CD14-positive monocyte (primary cell): ENCODE results near the gene CELF2. TPM values are rescaled to one million over a fixed set of nuclear protein-coding genes. Genes with fewer than 3 reads are reported as not detected.
A peak's percentile ranks its signal among the peaks of the same experiment; 100 is the strongest.

ENCODE experiments used
- DNase-seq, 3 donors: peaks; one replicate each; pipeline ENCODE4 v3.0.0-alpha.2; 2011 to 2022
- H2AFZ ChIP-seq: 2 replicates; pipeline ENCODE4 v1.6.0; 2012; ENCODE audit warnings: mild to moderate bottlenecking, low read depth, low read length, inconsistent platforms; ENCODE audit not compliant: insufficient read depth, poor library complexity, severe bottlenecking
- H3K27ac ChIP-seq, 2 donors: 1 replicate in 1 of 2; 2 replicates in 1 of 2; pipeline ENCODE4 v1.5.1; 2012 to 2013; ENCODE audit warnings: low read length in 2 of 2, control low read depth in 1 of 2, inconsistent platforms in 1 of 2, low read depth in 1 of 2, mild to moderate bottlenecking in 1 of 2
- H3K27me3 ChIP-seq, 2 donors: one replicate each; pipeline versions ENCODE4 v1.6.0 to v1.6.1; 2011 to 2013; ENCODE audit warnings: low read length in 2 of 2; ENCODE audit not compliant: control insufficient read depth in 2 of 2, insufficient read depth in 2 of 2
- H3K36me3 ChIP-seq, 2 donors: replicated peaks in 1 of 2; 1 replicate in 1 of 2; 2 replicates in 1 of 2; pipeline versions ENCODE4 v1.5.1 to v1.6.1; 2012 to 2013; ENCODE audit warnings: low read length in 2 of 2, control low read depth in 1 of 2, inconsistent platforms in 1 of 2, mild to moderate bottlenecking in 1 of 2; ENCODE audit not compliant: insufficient read depth in 2 of 2, control insufficient read depth in 1 of 2
- H3K4me1 ChIP-seq, 2 donors: 1 replicate in 1 of 2; 2 replicates in 1 of 2; pipeline versions ENCODE4 v1.5.1 to v1.6.1; 2012 to 2013; ENCODE audit warnings: low read length in 2 of 2, control low read depth in 1 of 2, inconsistent platforms in 1 of 2, mild to moderate bottlenecking in 1 of 2, moderate library complexity in 1 of 2; ENCODE audit not compliant: insufficient read depth in 2 of 2, control insufficient read depth in 1 of 2
- H3K4me2 ChIP-seq: replicated peaks from 2 replicates; pipeline ENCODE3; 2012; ENCODE audit warnings: low read length, moderate library complexity, mild to moderate bottlenecking; ENCODE audit not compliant: poor library complexity, severe bottlenecking; ENCODE audit errors: extremely low read depth
- H3K4me3 ChIP-seq, 3 experiments: fragments of 200-600 bp in 1 of 3; sonication (generic) in 1 of 3; replicated peaks in 1 of 3; 1 replicate in 2 of 3; 2 replicates in 1 of 3; pipeline ENCODE4 v1.5.1; 2011 to 2013; ENCODE audit warnings: low read length in 3 of 3, mild to moderate bottlenecking in 3 of 3, control low read depth in 2 of 3, low read depth in 2 of 3, inconsistent platforms in 1 of 3, moderate library complexity in 1 of 3
- H3K79me2 ChIP-seq: 2 replicates; pipeline ENCODE4 v1.6.0; 2012; ENCODE audit warnings: mild to moderate bottlenecking, control low read depth, inconsistent platforms, low read length, moderate library complexity; ENCODE audit not compliant: insufficient read depth
- H3K9ac ChIP-seq: 2 replicates; pipeline ENCODE4 v1.6.0; 2017; ENCODE audit warnings: low read length, mild to moderate bottlenecking; ENCODE audit not compliant: insufficient read depth, poor library complexity, severe bottlenecking
- H3K9me3 ChIP-seq, 2 donors: replicated peaks in 1 of 2; 1 replicate in 1 of 2; 2 replicates in 1 of 2; pipeline versions ENCODE4 v1.5.1 to v1.6.1; 2012 to 2013; ENCODE audit warnings: low read length in 2 of 2, control low read depth in 1 of 2; ENCODE audit not compliant: control insufficient read depth in 1 of 2, insufficient read depth in 1 of 2
- H4K20me1 ChIP-seq: 2 replicates; pipeline ENCODE4 v1.6.0; 2012; ENCODE audit warnings: mild to moderate bottlenecking, low read length, control low read depth, moderate library complexity; ENCODE audit not compliant: insufficient read depth
- H3K27ac Mint-ChIP-seq, 7 donors: one replicate each; pipeline ENCODE4 v1.8.0; 2020; ENCODE audit warnings: mild to moderate bottlenecking in 7 of 7, mixed read lengths in 7 of 7, moderate library complexity in 6 of 7, inconsistent platforms in 2 of 7
- H3K27me3 Mint-ChIP-seq, 3 donors: one replicate each; pipeline ENCODE4 v1.8.0; 2021 to 2022; ENCODE audit warnings: low read depth in 3 of 3, mild to moderate bottlenecking in 3 of 3, mixed read lengths in 3 of 3, moderate library complexity in 3 of 3, inconsistent platforms in 1 of 3
- H3K36me3 Mint-ChIP-seq, 2 donors: one replicate each; pipeline ENCODE4 v1.8.0; 2020; ENCODE audit warnings: mixed read lengths in 2 of 2, inconsistent platforms in 1 of 2, mild to moderate bottlenecking in 1 of 2
- H3K4me1 Mint-ChIP-seq: one replicate; pipeline ENCODE4 v1.8.0; 2020; ENCODE audit warnings: mild to moderate bottlenecking, mixed read lengths
- H3K4me3 Mint-ChIP-seq, 2 donors: one replicate each; pipeline ENCODE4 v1.8.0; 2020; ENCODE audit warnings: mild to moderate bottlenecking in 2 of 2, mixed read lengths in 2 of 2, moderate library complexity in 1 of 2
- H3K9me3 Mint-ChIP-seq, 7 donors: one replicate each; pipeline ENCODE4 v1.8.0; 2020 to 2022; ENCODE audit warnings: mixed read lengths in 7 of 7, mild to moderate bottlenecking in 6 of 7, moderate library complexity in 6 of 7, inconsistent platforms in 2 of 7
- WGBS: methylation state at CpG from one replicate; pipeline ENCODE4 v1.1.5; 2013; ENCODE audit warnings: missing lambda C conversion rate; ENCODE audit not compliant: insufficient coverage; 5-methylcytosine and 5-hydroxymethylcytosine counted together
- intact Hi-C, 2 donors: fragments of 100-400 bp; cut with micrococcal nuclease; formaldehyde crosslinking; loops; one replicate each; pipeline versions ENCODE4 v1.15.0 to v1.15.1; 2023
- polyA plus RNA-seq, 3 donors: library from polyadenylated mRNA; depleted of rRNA in 1 of 3; unstranded in 2 of 3; stranded (reverse) in 1 of 3; fragments of 300-500 nt in 2 of 3; fragments of >200 nt in 1 of 3; fragmentation: Illumina TruSeq in 2 of 3; gene quantifications; 1 replicate in 2 of 3; 2 replicates in 1 of 3; pipeline ENCODE4 v1.2.3, GENCODE V29; 2012 to 2021
- TF ChIP-seq, protein P1 (sequence below): fragments of 200-600 bp; IDR thresholded peaks from one replicate; pipeline ENCODE4 v1.8.0; 2022; ENCODE audit warnings: antibody characterized with exemption, mild to moderate bottlenecking

The CELF2 gene
- polyA plus RNA-seq, 3 donors = 53.5 to 93.3 (median 80.5) TPM

DNA sequence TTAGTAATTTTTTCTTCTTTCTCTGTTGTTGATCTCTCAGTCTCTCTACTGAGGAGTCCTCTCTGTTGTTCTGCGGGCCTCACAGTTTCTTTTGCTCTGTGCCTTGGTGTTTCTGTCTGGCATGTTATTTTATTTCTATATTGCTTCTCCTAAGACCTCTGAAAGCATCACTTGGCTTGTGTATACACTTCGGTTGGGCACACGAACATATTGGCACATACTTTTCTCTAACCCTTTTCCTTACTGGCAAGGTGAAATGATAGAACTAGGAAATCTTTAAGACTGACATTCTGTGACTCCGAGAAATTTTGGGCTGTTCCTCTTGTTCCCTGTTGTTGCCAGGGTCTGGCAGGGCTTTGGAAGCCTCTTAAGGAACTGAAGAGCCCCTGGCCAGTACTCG lies 148.9 kb downstream of the CELF2 start:
- H3K4me1 Mint-ChIP-seq = peaks cover 31% of the 10 kb centered on the region
- peak overlapping the region; percentile 90 to 96 (median 94) for H3K4me3 ChIP-seq
- peak overlapping the region; percentile 96 for H3K4me2 ChIP-seq
- peaks cover 0 to 3% (median 0%) of the 10 kb centered on the region in 7 donors for H3K9me3 Mint-ChIP-seq
- H3K4me1 ChIP-seq = peaks cover 72 to 86% of the 10 kb centered on the region in 2 donors
- peaks cover 57% of the 10 kb centered on the region for H4K20me1 ChIP-seq
- peak overlapping the region in 5 of 7 donors; percentile 92 to 97 (median 96) for H3K27ac Mint-ChIP-seq
- peaks cover 0 to 5% (median 0%) of the 10 kb centered on the region in 3 donors for H3K27me3 Mint-ChIP-seq
- intact Hi-C loops = loop anchor here in 1 of 2 donors (5.0 kb wide), 1 partner anchor 54 kb away; no protein-coding TSS in a partner anchor
- 0% methylated on average over 2 of the region's 5 CpGs for whole genome bisulfite sequencing
- no peaks in the 10 kb centered on the region for H3K9me3 ChIP-seq
- no peaks in the 10 kb centered on the region for H3K27me3 ChIP-seq
- H3K79me2 ChIP-seq = peaks cover 87% of the 10 kb centered on the region
- TF ChIP-seq, protein P1, sequence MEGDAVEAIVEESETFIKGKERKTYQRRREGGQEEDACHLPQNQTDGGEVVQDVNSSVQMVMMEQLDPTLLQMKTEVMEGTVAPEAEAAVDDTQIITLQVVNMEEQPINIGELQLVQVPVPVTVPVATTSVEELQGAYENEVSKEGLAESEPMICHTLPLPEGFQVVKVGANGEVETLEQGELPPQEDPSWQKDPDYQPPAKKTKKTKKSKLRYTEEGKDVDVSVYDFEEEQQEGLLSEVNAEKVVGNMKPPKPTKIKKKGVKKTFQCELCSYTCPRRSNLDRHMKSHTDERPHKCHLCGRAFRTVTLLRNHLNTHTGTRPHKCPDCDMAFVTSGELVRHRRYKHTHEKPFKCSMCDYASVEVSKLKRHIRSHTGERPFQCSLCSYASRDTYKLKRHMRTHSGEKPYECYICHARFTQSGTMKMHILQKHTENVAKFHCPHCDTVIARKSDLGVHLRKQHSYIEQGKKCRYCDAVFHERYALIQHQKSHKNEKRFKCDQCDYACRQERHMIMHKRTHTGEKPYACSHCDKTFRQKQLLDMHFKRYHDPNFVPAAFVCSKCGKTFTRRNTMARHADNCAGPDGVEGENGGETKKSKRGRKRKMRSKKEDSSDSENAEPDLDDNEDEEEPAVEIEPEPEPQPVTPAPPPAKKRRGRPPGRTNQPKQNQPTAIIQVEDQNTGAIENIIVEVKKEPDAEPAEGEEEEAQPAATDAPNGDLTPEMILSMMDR = no peak
- H3K36me3 Mint-ChIP-seq = peaks cover 6 to 9% of the 10 kb centered on the region in 2 donors
- H3K36me3 ChIP-seq = no peaks in the 10 kb centered on the region
- no peak for DNase-seq
- no peak overlapping the region for H3K4me3 Mint-ChIP-seq
- peak overlapping the region; percentile 88 for H3K9ac ChIP-seq
- no peak overlapping the region for H2AFZ ChIP-seq
- H3K27ac ChIP-seq = peak overlapping the region; percentile 14 to 91

DNA sequence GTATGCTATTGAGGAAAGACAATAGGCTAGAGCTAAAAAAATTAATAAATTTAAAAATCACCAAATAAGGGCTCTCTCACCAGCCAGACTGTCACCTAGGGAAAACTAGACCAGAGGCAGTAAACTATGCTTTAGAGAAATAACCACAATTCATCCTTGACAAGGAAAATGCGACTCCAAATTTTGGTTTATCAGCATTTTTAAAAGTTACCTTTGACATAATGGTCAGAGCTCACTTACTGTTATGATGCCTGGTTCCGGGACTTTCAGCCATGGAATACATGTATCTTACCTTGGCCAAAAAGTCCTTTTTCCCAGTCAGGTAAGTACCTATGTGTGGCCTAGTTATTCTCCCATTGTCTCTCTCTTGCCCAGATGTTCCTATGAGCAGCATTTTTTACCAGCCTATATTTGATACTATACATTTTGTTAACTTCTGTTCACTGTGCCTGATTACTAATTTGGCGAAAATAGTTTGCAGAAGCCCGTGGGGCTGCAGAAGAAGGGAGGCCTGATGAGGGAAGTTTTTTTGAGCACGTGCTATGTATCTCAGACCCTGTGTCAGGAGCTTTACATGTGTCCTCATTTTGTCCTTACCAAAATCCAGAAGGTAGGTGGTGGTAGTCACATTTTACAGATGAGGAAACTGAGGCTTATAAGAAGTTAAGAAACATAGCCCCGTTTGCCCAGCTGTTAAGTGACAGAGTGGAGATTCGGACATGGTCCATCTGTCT lies 149.7 kb downstream of the CELF2 start:
- peak in 2 of 3 donors; percentile 38 to 47 for DNase-seq

More for the DNA sequence above, 149.7 kb downstream of the CELF2 start:
- H3K36me3 Mint-ChIP-seq = peaks cover 11 to 16% of the 10 kb centered on the region in 2 donors
- H3K4me1 ChIP-seq = peaks cover 72 to 86% of the 10 kb centered on the region in 2 donors
- no peaks in the 10 kb centered on the region for H3K27me3 ChIP-seq
- peaks cover 89% of the 10 kb centered on the region for H3K79me2 ChIP-seq
- H3K27ac ChIP-seq = peak overlapping the region in 1 of 2 donors; percentile 91
- H4K20me1 ChIP-seq = peaks cover 65% of the 10 kb centered on the region
- TF ChIP-seq, protein P1 = no peak
- WGBS = 0% methylated on average over 5 of the region's 7 CpGs
- H2AFZ ChIP-seq = no peak overlapping the region
- H3K36me3 ChIP-seq = no peaks in the 10 kb centered on the region
- H3K9ac ChIP-seq = peak overlapping the region; percentile 88
- peak overlapping the region; percentile 96 for H3K4me2 ChIP-seq
- peak overlapping the region; percentile 90 to 96 (median 94) for H3K4me3 ChIP-seq
- H3K27ac Mint-ChIP-seq = peak overlapping the region in 4 of 7 donors; percentile 92 to 97 (median 96)
- H3K9me3 Mint-ChIP-seq = no peaks in the 10 kb centered on the region
- peaks cover 23% of the 10 kb centered on the region for H3K4me1 Mint-ChIP-seq
- peaks cover 0 to under 1% (median 0%) of the 10 kb centered on the region in 3 donors for H3K27me3 Mint-ChIP-seq
- H3K9me3 ChIP-seq = no peaks in the 10 kb centered on the region
- no peak overlapping the region for H3K4me3 Mint-ChIP-seq
- intact Hi-C loops = loop anchor here in 1 of 2 donors (5.0 kb wide), 1 partner anchor 55 kb away; no protein-coding TSS in a partner anchor
